ENCODE results near the gene AMH. TPM values are rescaled to one million over a fixed set of nuclear protein-coding genes. Genes with fewer than 3 reads are reported as not detected.

Gene AMH
- polyA plus RNA-seq, 1 experiment, result 0.66 TPM

DNA sequence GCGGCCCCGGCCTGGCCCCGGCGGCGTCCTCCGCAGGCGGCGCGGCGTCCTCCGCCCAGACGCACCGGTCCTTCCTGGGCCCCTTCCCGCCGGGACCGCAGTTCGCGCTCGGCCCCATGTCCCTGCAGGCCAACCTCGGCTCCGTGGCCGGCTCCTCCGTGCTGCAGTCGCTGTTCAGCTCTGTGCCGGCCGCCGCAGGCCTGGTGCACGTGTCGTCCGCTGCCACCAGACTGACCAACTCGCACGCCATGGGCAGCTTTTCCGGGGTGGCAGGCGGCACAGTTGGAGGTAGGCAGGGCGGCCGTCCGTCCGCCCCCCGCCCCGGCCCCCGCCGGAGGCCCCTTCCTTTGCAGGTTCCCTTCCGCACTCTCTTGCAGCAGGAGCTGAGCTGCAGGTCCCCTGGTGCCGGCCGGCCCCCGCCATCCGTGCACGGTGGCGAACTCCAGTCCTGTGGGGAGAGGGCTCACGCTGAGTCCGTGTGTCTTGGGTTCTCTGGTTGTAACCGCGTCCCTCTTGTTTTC lies 22.2 kb upstream of the AMH start:
- Histone ChIP-seq H3K36me3 (ENCODE audit: control insufficient read depth, insufficient read depth, low read length) (peaks cover 43% of the 10 kb centered on the region), H3K4me3 (ENCODE audit: low read depth, low read length) (no peak overlapping the region), H3K27me3 (ENCODE audit: control insufficient read depth, insufficient read depth, low read length) (no peaks in the 10 kb centered on the region)
- TF ChIP-seq, protein P1, sequence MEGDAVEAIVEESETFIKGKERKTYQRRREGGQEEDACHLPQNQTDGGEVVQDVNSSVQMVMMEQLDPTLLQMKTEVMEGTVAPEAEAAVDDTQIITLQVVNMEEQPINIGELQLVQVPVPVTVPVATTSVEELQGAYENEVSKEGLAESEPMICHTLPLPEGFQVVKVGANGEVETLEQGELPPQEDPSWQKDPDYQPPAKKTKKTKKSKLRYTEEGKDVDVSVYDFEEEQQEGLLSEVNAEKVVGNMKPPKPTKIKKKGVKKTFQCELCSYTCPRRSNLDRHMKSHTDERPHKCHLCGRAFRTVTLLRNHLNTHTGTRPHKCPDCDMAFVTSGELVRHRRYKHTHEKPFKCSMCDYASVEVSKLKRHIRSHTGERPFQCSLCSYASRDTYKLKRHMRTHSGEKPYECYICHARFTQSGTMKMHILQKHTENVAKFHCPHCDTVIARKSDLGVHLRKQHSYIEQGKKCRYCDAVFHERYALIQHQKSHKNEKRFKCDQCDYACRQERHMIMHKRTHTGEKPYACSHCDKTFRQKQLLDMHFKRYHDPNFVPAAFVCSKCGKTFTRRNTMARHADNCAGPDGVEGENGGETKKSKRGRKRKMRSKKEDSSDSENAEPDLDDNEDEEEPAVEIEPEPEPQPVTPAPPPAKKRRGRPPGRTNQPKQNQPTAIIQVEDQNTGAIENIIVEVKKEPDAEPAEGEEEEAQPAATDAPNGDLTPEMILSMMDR (IDR thresholded peaks at IDR 0.05; ENCODE audit: insufficient read depth, low read depth, low read length), result no peak
- DNase-seq (ENCODE audit: low read depth), result no peak
- CTCF ChIA-PET, result interaction anchor here (1.5 kb wide), 1 partner anchor 9 kb away, joined by 3 read pairs; the partner anchor contains the start of gene PLEKHJ1
- POLR2A ChIA-PET, result no interaction called here

DNA sequence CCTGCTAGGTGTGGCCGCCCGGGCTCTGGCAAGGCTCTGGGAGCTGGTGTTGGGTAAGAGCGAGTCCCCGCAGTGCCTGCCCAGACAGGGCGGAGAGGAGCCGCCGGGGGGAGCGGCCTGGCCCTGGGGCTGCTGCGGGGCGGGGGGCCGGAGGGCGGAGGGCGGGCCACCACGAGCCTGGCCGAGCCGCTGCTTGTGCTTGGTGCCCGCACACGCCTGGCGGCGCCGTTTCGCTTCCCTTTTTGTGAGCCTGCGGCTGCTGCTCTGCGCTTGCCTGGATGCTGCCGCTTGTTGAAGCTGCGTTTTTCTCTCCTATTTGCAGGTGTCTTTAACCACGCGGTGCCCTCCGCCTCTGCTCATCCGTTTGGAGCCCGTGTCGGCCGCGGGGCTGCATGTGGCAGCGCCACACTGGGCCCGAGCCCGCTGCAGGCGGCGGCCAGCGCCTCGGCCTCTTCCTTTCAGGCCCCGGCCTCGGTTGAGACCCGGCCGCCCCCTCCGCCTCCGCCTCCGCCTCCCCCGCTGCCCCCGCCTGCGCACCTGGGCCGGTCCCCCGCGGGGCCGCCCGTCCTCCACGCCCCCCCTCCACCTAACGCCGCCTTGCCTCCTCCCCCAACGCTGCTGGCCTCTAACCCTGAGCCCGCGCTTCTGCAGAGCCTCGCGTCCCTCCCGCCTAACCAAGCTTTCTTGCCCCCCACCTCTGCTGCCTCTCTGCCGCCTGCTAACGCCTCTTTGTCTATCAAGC lies 21.5 kb upstream of the AMH start:
- Histone ChIP-seq H3K36me3 (ENCODE audit: control insufficient read depth, insufficient read depth, low read length) (peaks cover 40% of the 10 kb centered on the region), H3K4me3 (ENCODE audit: low read depth, low read length) (no peak overlapping the region), H3K27me3 (ENCODE audit: control insufficient read depth, insufficient read depth, low read length) (no peaks in the 10 kb centered on the region)
- ChIA-PET POLR2A (no interaction called here), CTCF (interaction anchor here (1.3 kb wide), 1 partner anchor 19 kb away, joined by 3 read pairs; no protein-coding TSS in a partner anchor)
- TF ChIP-seq, protein P1 (IDR thresholded peaks at IDR 0.05; ENCODE audit: insufficient read depth, low read depth, low read length), result no peak
- DNase-seq (ENCODE audit: low read depth), result no peak

DNA sequence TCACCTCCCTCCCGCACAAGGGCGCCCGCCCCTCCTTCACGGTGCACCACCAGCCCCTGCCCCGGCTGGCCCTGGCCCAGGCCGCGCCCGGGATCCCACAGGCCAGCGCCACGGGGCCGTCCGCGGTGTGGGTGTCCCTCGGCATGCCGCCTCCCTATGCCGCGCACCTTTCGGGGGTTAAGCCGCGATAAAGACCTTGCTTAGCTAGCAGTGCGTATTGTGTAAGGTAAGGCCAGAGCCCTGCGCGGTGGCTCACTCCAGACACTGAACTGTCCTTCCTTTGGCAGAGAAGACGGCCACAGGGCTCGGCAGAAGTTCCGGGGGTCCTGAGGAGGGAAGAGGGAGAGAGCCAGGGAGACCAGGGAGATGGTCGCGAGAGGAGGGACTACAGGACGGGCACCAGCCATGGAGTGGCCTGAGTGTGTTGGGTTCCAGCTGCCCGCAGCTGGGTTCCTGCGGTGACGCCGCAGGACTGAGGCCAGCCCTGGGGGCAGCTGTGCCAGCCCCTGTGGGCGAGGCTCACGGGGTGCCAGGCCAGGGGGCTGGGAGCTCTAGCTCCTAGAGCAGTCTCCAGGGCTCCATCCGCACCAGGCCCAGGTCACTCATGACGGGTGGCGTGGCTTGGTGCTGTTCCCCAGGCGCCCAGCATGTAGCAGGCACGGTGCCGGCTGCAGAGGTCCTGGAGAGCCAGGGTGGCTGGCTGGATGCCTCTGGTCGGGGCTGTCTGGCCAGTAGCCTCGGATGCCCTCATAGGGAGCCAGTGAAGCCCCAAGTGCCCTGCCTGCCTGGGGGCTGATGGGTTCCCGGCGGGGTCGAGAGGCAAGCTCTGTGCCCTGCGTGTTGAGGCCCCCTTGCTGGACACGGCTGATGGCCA lies 20.7 kb upstream of the AMH start:
- Histone ChIP-seq H3K4me3 (ENCODE audit: low read depth, low read length) (no peak overlapping the region), H3K27me3 (ENCODE audit: control insufficient read depth, insufficient read depth, low read length) (no peaks in the 10 kb centered on the region), H3K36me3 (ENCODE audit: control insufficient read depth, insufficient read depth, low read length) (peaks cover 44% of the 10 kb centered on the region)
- DNase-seq (ENCODE audit: low read depth), result no peak
- TF ChIP-seq, protein P1 (IDR thresholded peaks at IDR 0.05; ENCODE audit: insufficient read depth, low read depth, low read length), result no peak
- ChIA-PET POLR2A (no interaction called here), CTCF (interaction anchor here (1.0 to 1.3 kb wide), 2 partner anchors 17 to 20 kb away, joined by 3 read pairs; no protein-coding TSS in a partner anchor)

DNA sequence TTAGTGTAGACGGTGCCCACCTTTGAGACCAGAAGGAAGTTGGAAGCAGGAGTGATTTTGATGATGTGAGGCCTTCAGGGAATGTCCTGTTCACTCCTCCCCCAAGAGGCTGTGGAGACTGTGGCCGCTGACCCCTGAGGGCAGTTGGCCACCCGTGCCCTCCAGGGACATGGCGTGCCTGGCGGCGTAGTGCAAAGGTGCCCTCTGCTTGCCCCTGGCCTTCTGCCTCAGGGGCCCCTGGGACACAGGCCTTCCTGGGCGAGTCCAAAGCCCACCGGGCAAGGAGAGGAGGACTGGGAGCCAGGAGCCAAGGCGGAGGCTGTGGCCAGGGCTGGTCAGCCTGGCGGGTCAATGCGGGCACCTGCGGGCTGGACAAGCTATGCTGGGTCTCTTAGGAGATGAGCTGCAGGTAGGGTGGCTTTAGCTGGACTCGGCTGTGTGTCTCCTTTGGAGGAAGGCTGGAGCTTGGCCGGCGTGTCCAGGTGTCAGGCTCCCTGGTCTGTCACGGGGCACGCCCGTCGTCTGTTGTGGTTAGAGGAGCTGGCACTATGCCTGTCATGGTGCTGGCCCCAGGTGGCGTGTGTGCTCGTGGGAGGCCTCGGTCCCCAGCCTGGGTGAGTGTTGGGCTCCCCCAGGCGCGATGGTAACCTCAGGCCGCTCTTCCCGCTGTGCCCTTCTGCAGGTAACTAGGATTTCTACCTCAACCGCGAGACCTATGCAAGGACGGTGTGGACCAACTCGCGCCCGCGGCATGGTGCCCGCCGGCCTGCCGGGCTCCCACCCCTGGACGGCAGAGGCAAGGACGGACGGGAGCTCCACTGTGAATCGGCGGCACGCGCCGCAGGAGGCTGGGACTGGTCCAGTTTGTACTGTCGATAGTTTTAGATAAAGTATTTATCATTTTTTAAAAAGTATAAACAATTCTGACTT lies 19.8 kb upstream of the AMH start:
- CTCF ChIA-PET, result interaction anchor here (1.0 to 1.6 kb wide), 3 partner anchors 14 to 87 kb away, joined by 3 to 5 read pairs (median 4); no protein-coding TSS in a partner anchor
- TF ChIP-seq, protein P1 (IDR thresholded peaks at IDR 0.05; ENCODE audit: insufficient read depth, low read depth, low read length), result no peak
- no peak for DNase-seq (ENCODE audit: low read depth)
- peaks cover 47% of the 10 kb centered on the region for H3K36me3 ChIP-seq (ENCODE audit: control insufficient read depth, insufficient read depth, low read length)
- POLR2A ChIA-PET, result no interaction called here
- H3K4me3 ChIP-seq (ENCODE audit: low read depth, low read length), result no peak overlapping the region
- H3K27me3 ChIP-seq (ENCODE audit: control insufficient read depth, insufficient read depth, low read length), result no peaks in the 10 kb centered on the region

All from BJ (cell line).